H9 (cell line): ENCODE measurements around the gene PROX2. TPM values are rescaled to one million over a fixed set of nuclear protein-coding genes. Genes with fewer than 3 reads are reported as not detected.

ENCODE experiments used
- DNase-seq: peaks from one replicate; pipeline ENCODE4 v3.0.0-alpha.2; 2017
- H2AFZ ChIP-seq: one replicate; pipeline ENCODE4 v1.6.1; 2013; ENCODE audit warnings: mild to moderate bottlenecking, low read length, control low read depth, moderate library complexity
- H2AK5ac ChIP-seq: 2 replicates; pipeline ENCODE4 v1.6.1; 2013; ENCODE audit warnings: low read length, control low read depth, mixed read lengths; ENCODE audit not compliant: insufficient read length
- H2BK120ac ChIP-seq: one replicate; pipeline ENCODE4 v1.6.1; 2013; ENCODE audit warnings: low read depth, mild to moderate bottlenecking, low read length, control low read depth, inconsistent platforms; ENCODE audit not compliant: poor library complexity, severe bottlenecking
- H2BK12ac ChIP-seq: 2 replicates; pipeline ENCODE4 v1.6.1; 2013; ENCODE audit warnings: low read length, control low read depth, mixed read lengths, low read depth; ENCODE audit not compliant: insufficient read length
- H2BK15ac ChIP-seq: 2 replicates; pipeline ENCODE4 v1.6.1; 2013; ENCODE audit warnings: low read depth, low read length, control low read depth
- H2BK20ac ChIP-seq: one replicate; pipeline ENCODE4 v1.6.1; 2013; ENCODE audit warnings: low read depth, mild to moderate bottlenecking, low read length, control low read depth, inconsistent platforms; ENCODE audit not compliant: poor library complexity, severe bottlenecking
- H2BK5ac ChIP-seq: 2 replicates; pipeline ENCODE4 v1.6.1; 2013; ENCODE audit warnings: low read length, control low read depth, mixed read lengths; ENCODE audit not compliant: insufficient read length
- H3K14ac ChIP-seq: 2 replicates; pipeline ENCODE4 v1.6.1; 2013; ENCODE audit warnings: low read length, control low read depth; ENCODE audit not compliant: insufficient read depth
- H3K18ac ChIP-seq: 2 replicates; pipeline ENCODE4 v1.6.1; 2013; ENCODE audit warnings: low read depth, mild to moderate bottlenecking, mixed read lengths, low read length, control low read depth; ENCODE audit not compliant: insufficient read length
- H3K23ac ChIP-seq: 2 replicates; pipeline ENCODE4 v1.6.1; 2013; ENCODE audit warnings: low read length, control low read depth, mixed read lengths, low read depth; ENCODE audit not compliant: insufficient read length
- H3K23me2 ChIP-seq: 2 replicates; pipeline ENCODE4 v1.6.1; 2013; ENCODE audit warnings: low read depth, mild to moderate bottlenecking, mixed read lengths, low read length, control low read depth; ENCODE audit not compliant: insufficient read length, poor library complexity, severe bottlenecking
- H3K27ac ChIP-seq: 2 replicates; pipeline ENCODE4 v1.5.1; 2013; ENCODE audit warnings: low read length, control low read depth, mixed read lengths, low read depth; ENCODE audit not compliant: insufficient read length
- H3K27me3 ChIP-seq: 2 replicates; pipeline ENCODE4 v1.6.1; 2013; ENCODE audit warnings: low read length, control low read depth, inconsistent platforms; ENCODE audit not compliant: insufficient read depth
- H3K4ac ChIP-seq: 2 replicates; pipeline ENCODE4 v1.6.1; 2013; ENCODE audit warnings: low read depth, mild to moderate bottlenecking, control low read depth, inconsistent platforms, low read length, moderate library complexity
- H3K4me1 ChIP-seq: 2 replicates; pipeline ENCODE4 v1.6.1; 2013; ENCODE audit warnings: low read length, control low read depth, inconsistent platforms; ENCODE audit not compliant: insufficient read depth
- H3K4me2 ChIP-seq: 2 replicates; pipeline ENCODE4 v1.6.1; 2013; ENCODE audit warnings: low read length, control low read depth, mixed read lengths; ENCODE audit not compliant: insufficient read length, insufficient read depth
- H3K56ac ChIP-seq: 2 replicates; pipeline ENCODE4 v1.6.1; 2013; ENCODE audit warnings: low read depth, mild to moderate bottlenecking, mixed read lengths, low read length, control low read depth; ENCODE audit not compliant: insufficient read length
- H3K79me1 ChIP-seq: 2 replicates; pipeline ENCODE4 v1.6.1; 2013; ENCODE audit warnings: low read depth, mild to moderate bottlenecking, moderate library complexity, low read length, control low read depth, inconsistent platforms; ENCODE audit not compliant: insufficient read depth, poor library complexity, severe bottlenecking
- H3K79me2 ChIP-seq: 2 replicates; pipeline ENCODE4 v1.6.1; 2013; ENCODE audit warnings: low read length, control low read depth, inconsistent platforms; ENCODE audit not compliant: insufficient read depth
- H3K9ac ChIP-seq: 2 replicates; pipeline ENCODE4 v1.6.1; 2013; ENCODE audit warnings: low read length, control low read depth, mixed read lengths; ENCODE audit not compliant: insufficient read length; ENCODE audit errors: extremely low read depth
- H3K9me3 ChIP-seq: one replicate; pipeline ENCODE4 v1.6.1; 2013; ENCODE audit warnings: low read depth, low read length, inconsistent platforms; ENCODE audit not compliant: control insufficient read depth
- H3T11ph ChIP-seq: one replicate; pipeline ENCODE4 v1.6.1; 2013; ENCODE audit warnings: mild to moderate bottlenecking, low read length, control low read depth, inconsistent platforms
- H4K20me1 ChIP-seq: one replicate; pipeline ENCODE4 v1.6.1; 2013; ENCODE audit not compliant: control insufficient read depth, insufficient read length, insufficient read depth
- H4K5ac ChIP-seq: 2 replicates; pipeline ENCODE4 v1.6.1; 2013; ENCODE audit warnings: low read depth, mild to moderate bottlenecking, mixed read lengths, low read length, control low read depth; ENCODE audit not compliant: insufficient read length
- H4K8ac ChIP-seq: replicated peaks from 2 replicates; pipeline ENCODE4 v1.6.1; 2013; ENCODE audit warnings: low read length, control low read depth, mixed read lengths, low read depth; ENCODE audit not compliant: insufficient read length
- H4K91ac ChIP-seq: 2 replicates; pipeline ENCODE4 v1.6.1; 2013; ENCODE audit warnings: low read depth, mild to moderate bottlenecking, moderate library complexity, mixed read lengths, low read length, control low read depth; ENCODE audit not compliant: insufficient read length
- H3K27ac Mint-ChIP-seq, 3 experiments: 2 replicates in 2 of 3; 3 replicates in 1 of 3; pipeline ENCODE4 v1.8.0; 2020 to 2021; ENCODE audit warnings: mixed read lengths in 3 of 3, mild to moderate bottlenecking in 1 of 3, moderate library complexity in 1 of 3
- H3K27me3 Mint-ChIP-seq: 2 replicates; pipeline ENCODE4 v1.8.0; 2021; ENCODE audit warnings: low read depth, mild to moderate bottlenecking, moderate library complexity, mixed read lengths
- H3K36me3 Mint-ChIP-seq, 3 experiments: 2 replicates in 2 of 3; 3 replicates in 1 of 3; pipeline ENCODE4 v1.8.0; 2020 to 2021; ENCODE audit warnings: low read depth in 3 of 3, mixed read lengths in 3 of 3; ENCODE audit not compliant: insufficient read depth in 1 of 3
- H3K4me1 Mint-ChIP-seq, 2 experiments: 2 replicates each; pipeline ENCODE4 v1.8.0; 2020; ENCODE audit warnings: mixed read lengths in 2 of 2
- H3K4me3 Mint-ChIP-seq, 2 experiments: 2 replicates in 1 of 2; 3 replicates in 1 of 2; pipeline ENCODE4 v1.8.0; 2020 to 2021; ENCODE audit warnings: mild to moderate bottlenecking in 2 of 2, mixed read lengths in 2 of 2, moderate library complexity in 1 of 2
- H3K9me3 Mint-ChIP-seq, 2 experiments: 2 replicates in 1 of 2; 3 replicates in 1 of 2; pipeline ENCODE4 v1.8.0; 2020; ENCODE audit warnings: mild to moderate bottlenecking in 2 of 2, mixed read lengths in 2 of 2, moderate library complexity in 1 of 2
- CTCF ChIP-seq: fragments of 200-600 bp; sonication (generic); conservative IDR thresholded peaks from 3 replicates; pipeline ENCODE4 v1.8.0; 2021; ENCODE audit warnings: antibody characterized with exemption, mild to moderate bottlenecking
- WGBS: extraction: QIAGEN DNeasy Blood & Tissue Kit; methylation state at CpG from one replicate; pipeline ENCODE4 v1.1.7; 2013; ENCODE audit warnings: missing lambda C conversion rate, low lambda C conversion rate, mixed read lengths; ENCODE audit not compliant: insufficient read length; ENCODE audit errors: extremely low coverage; 5-methylcytosine and 5-hydroxymethylcytosine counted together
- total RNA-seq: library from RNA; stranded (reverse); gene quantifications from 2 replicates; pipeline ENCODE4 v1.2.1, GENCODE V29; 2021

The PROX2 gene
- total RNA-seq, 1 experiment from 2014 or later: not detected

GRCh38 chr14:74912111-74912510 lies 36.2 kb upstream of the PROX2 start:
- no peak overlapping the region for H3K27ac Mint-ChIP-seq
- H3K4ac ChIP-seq: no peak overlapping the region
- H2BK12ac ChIP-seq: no peak overlapping the region

More at GRCh38 chr14:74912111-74912510, 36.2 kb upstream of the PROX2 start:
- no CpG with 5 or more reads among the region's 6 CpGs for WGBS
- Histone ChIP-seq H3K27me3 (no peaks in the 10 kb centered on the region), H3K18ac (no peak overlapping the region), H3K56ac (no peak overlapping the region), H3K27ac (no peak overlapping the region), H2BK120ac (no peak overlapping the region), H3K9me3 (no peaks in the 10 kb centered on the region), H4K91ac (no peak overlapping the region), H2BK20ac (no peak overlapping the region), H2BK5ac (no peak overlapping the region), H2AFZ (no peak overlapping the region), H2AK5ac (no peak overlapping the region), H3T11ph (no peak overlapping the region), H3K79me1 (no peaks in the 10 kb centered on the region), H3K23ac (no peak overlapping the region), H3K4me1 (no peaks in the 10 kb centered on the region), H3K79me2 (no peaks in the 10 kb centered on the region), H3K9ac (no peak overlapping the region), H4K8ac (no peak overlapping the region), H2BK15ac (no peak overlapping the region), H3K23me2 (no peaks in the 10 kb centered on the region), H4K20me1 (no peaks in the 10 kb centered on the region), H3K4me2 (no peak overlapping the region), H4K5ac (no peak overlapping the region), H3K14ac (no peak overlapping the region)
- no peak for TF ChIP-seq CTCF
- peaks cover 0 to 3% of the 10 kb centered on the region in 2 experiments; a peak in 2 of 4 replicates for H3K4me1 Mint-ChIP-seq
- no peak for DNase-seq
- H3K27me3 Mint-ChIP-seq: no peaks in the 10 kb centered on the region
- peaks cover 0 to 1% (median 0%) of the 10 kb centered on the region in 3 experiments; a peak in 2 of 7 replicates for H3K36me3 Mint-ChIP-seq
- H3K9me3 Mint-ChIP-seq: no peaks in the 10 kb centered on the region
- H3K4me3 Mint-ChIP-seq: no peak overlapping the region
